Esophagus muscularis mucosa (tissue), 3 donors: ENCODE data around the gene MITF.

ENCODE experiments used
- CTCF ChIP-seq, 3 experiments: fragments of 200-600 bp in 2 of 3; fragments of 450-650 bp in 1 of 3; sonication (generic) in 2 of 3; IDR thresholded peaks; one replicate each; pipeline ENCODE4 v1.5.1; 2017 to 2019; ENCODE audit warnings: antibody characterized with exemption in 3 of 3, mild to moderate bottlenecking in 2 of 3, moderate library complexity in 1 of 3
- POLR2A ChIP-seq: fragments of 450-650 bp; IDR thresholded peaks from one replicate; pipeline ENCODE4 v1.6.1; 2017; ENCODE audit warnings: antibody characterized with exemption, moderate library complexity, mild to moderate bottlenecking, low read depth
- POLR2AphosphoS5 ChIP-seq, 2 donors: sonication (generic); formaldehyde crosslinking; IDR thresholded peaks; one replicate each; pipeline ENCODE4 v1.6.1; 2017; ENCODE audit warnings: antibody characterized with exemption in 2 of 2

GRCh38 chr3:69951616-69952015, 212.4 kb downstream of the MITF start:
- no peak for TF ChIP-seq CTCF (IDR thresholded peaks at IDR 0.05)
- no peak for TF ChIP-seq POLR2AphosphoS5 (IDR thresholded peaks at IDR 0.05)
- no peak for TF ChIP-seq POLR2A
